Neural cell (in vitro differentiated cells): ENCODE results near the gene DISP1.

Experiments used
- CTCF ChIP-seq: fragments of 450-650 bp; IDR thresholded peaks from 2 replicates; pipeline ENCODE4 v1.5.1; 2014; ENCODE audit warnings: antibody characterized with exemption, mild to moderate bottlenecking, moderate library complexity; ENCODE audit not compliant: poor library complexity, severe bottlenecking
- EP300 ChIP-seq: fragments of 450-650 bp; conservative IDR thresholded peaks from 2 replicates; pipeline ENCODE4 v1.6.1; 2014; ENCODE audit warnings: antibody characterized with exemption, mild to moderate bottlenecking, moderate library complexity; ENCODE audit not compliant: poor library complexity, severe bottlenecking
- EZH2 ChIP-seq: fragments of 200-600, 300-800 bp; shearing (Covaris generic), sonication (generic); IDR thresholded peaks from 2 replicates; pipeline ENCODE4 v1.6.1; 2014; ENCODE audit warnings: antibody characterized with exemption, low read length, borderline replicate concordance, mild to moderate bottlenecking; ENCODE audit not compliant: insufficient read depth, poor library complexity, severe bottlenecking
- MXI1 ChIP-seq: fragments of 450-650 bp; conservative IDR thresholded peaks from 2 replicates; pipeline ENCODE4 v1.6.1; 2014; ENCODE audit warnings: antibody characterized with exemption, mild to moderate bottlenecking; ENCODE audit not compliant: poor library complexity, severe bottlenecking
- POLR2AphosphoS5 ChIP-seq: IDR thresholded peaks from 2 replicates; pipeline ENCODE4 v1.6.1; 2012
- RAD21 ChIP-seq: fragments of 450-650 bp; conservative IDR thresholded peaks from 2 replicates; pipeline ENCODE4 v1.6.1; 2014; ENCODE audit warnings: antibody characterized with exemption, mild to moderate bottlenecking, moderate library complexity
- REST ChIP-seq: IDR thresholded peaks from 2 replicates; pipeline ENCODE4 v1.6.1; 2012; ENCODE audit warnings: borderline replicate concordance
- SMC3 ChIP-seq: fragments of 450-650 bp; conservative IDR thresholded peaks from 2 replicates; pipeline ENCODE4 v1.6.1; 2014; ENCODE audit warnings: antibody characterized with exemption, mild to moderate bottlenecking, moderate library complexity; ENCODE audit not compliant: poor library complexity
- TAF1 ChIP-seq: IDR thresholded peaks from 2 replicates; pipeline ENCODE4 v1.6.1; 2012; ENCODE audit warnings: low read depth

- no peak for TF ChIP-seq TAF1
- no peak for TF ChIP-seq CTCF
- TF ChIP-seq REST, result no peak
- no peak for TF ChIP-seq SMC3
- no peak for TF ChIP-seq POLR2AphosphoS5
- TF ChIP-seq RAD21, result no peak
- TF ChIP-seq EZH2, result no peak
- TF ChIP-seq MXI1, result no peak
- no peak for TF ChIP-seq EP300
These were observed 47.7 kb upstream of the DISP1 start for GRCh38 chr1:222767152-222767571.
